Measurements from ENCODE around the gene MYO19. TPM values are rescaled to one million over a fixed set of nuclear protein-coding genes. Genes with fewer than 3 reads are reported as not detected.

The MYO19 gene
- polyA plus RNA-seq, 1 experiment = 23.1 TPM

- ChIA-PET CTCF (no interaction called here), POLR2A (no interaction called here)
- Histone ChIP-seq H3K27ac (ENCODE audit: low read depth, low read length) (no peak overlapping the region), H3K9me3 (ENCODE audit: control insufficient read depth, insufficient read depth, low read length) (no peaks in the 10 kb centered on the region), H3K4me3 (ENCODE audit: low read depth, low read length) (no peak overlapping the region), H3K27me3 (ENCODE audit: control insufficient read depth, insufficient read depth, low read length) (no peaks in the 10 kb centered on the region)
- DNase-seq (ENCODE audit: low read depth, low spot score) = no peak
- no peak for TF ChIP-seq CTCF (IDR thresholded peaks at IDR 0.05; ENCODE audit: low read depth, low read length)
Measured at GRCh38 chr17:36506831-36507230, 27.8 kb downstream of the MYO19 start.

GRCh38 chr17:36506249-36506826, 28.3 kb downstream of the MYO19 start:
- H3K27ac ChIP-seq (ENCODE audit: low read depth, low read length) = no peak overlapping the region
- no peaks in the 10 kb centered on the region for H3K27me3 ChIP-seq (ENCODE audit: control insufficient read depth, insufficient read depth, low read length)
- DNase-seq (ENCODE audit: low read depth, low spot score) = no peak
- POLR2A ChIA-PET = no interaction called here
- no peaks in the 10 kb centered on the region for H3K9me3 ChIP-seq (ENCODE audit: control insufficient read depth, insufficient read depth, low read length)
- CTCF ChIA-PET = no interaction called here
- no peak for TF ChIP-seq CTCF (IDR thresholded peaks at IDR 0.05; ENCODE audit: low read depth, low read length)
- no peak overlapping the region for H3K4me3 ChIP-seq (ENCODE audit: low read depth, low read length)

- POLR2A ChIA-PET = no interaction called here
- Histone ChIP-seq H3K9me3 (ENCODE audit: control insufficient read depth, insufficient read depth, low read length) (no peaks in the 10 kb centered on the region), H3K27me3 (ENCODE audit: control insufficient read depth, insufficient read depth, low read length) (no peaks in the 10 kb centered on the region), H3K27ac (ENCODE audit: low read depth, low read length) (no peak overlapping the region), H3K4me3 (ENCODE audit: low read depth, low read length) (no peak overlapping the region)
- CTCF ChIA-PET = interaction anchor here (1.2 kb wide), 1 partner anchor 20 kb away, joined by 3 read pairs; no protein-coding TSS in a partner anchor
- no peak for DNase-seq (ENCODE audit: low read depth, low spot score)
- TF ChIP-seq CTCF (IDR thresholded peaks at IDR 0.05; ENCODE audit: low read depth, low read length) = no peak
Measured at GRCh38 chr17:36505171-36505570, 29.5 kb downstream of the MYO19 start.

- ChIA-PET CTCF (interaction anchor here (1.2 kb wide), 1 partner anchor 19 kb away, joined by 3 read pairs; no protein-coding TSS in a partner anchor), POLR2A (no interaction called here)
- no peak for TF ChIP-seq CTCF (IDR thresholded peaks at IDR 0.05; ENCODE audit: low read depth, low read length)
Measured at GRCh38 chr17:36504156-36504545, 30.5 kb downstream of the MYO19 start.

GRCh38 chr17:36503456-36504155, 31.1 kb downstream of the MYO19 start:
- ChIA-PET CTCF (no interaction called here), POLR2A (no interaction called here)

More at GRCh38 chr17:36504156-36504545, 30.5 kb downstream of the MYO19 start:
- Histone ChIP-seq H3K27ac (ENCODE audit: low read depth, low read length) (no peak overlapping the region), H3K27me3 (ENCODE audit: control insufficient read depth, insufficient read depth, low read length) (no peaks in the 10 kb centered on the region), H3K4me3 (ENCODE audit: low read depth, low read length) (no peak overlapping the region), H3K9me3 (ENCODE audit: control insufficient read depth, insufficient read depth, low read length) (no peaks in the 10 kb centered on the region)
- DNase-seq (ENCODE audit: low read depth, low spot score) = no peak

More at GRCh38 chr17:36503456-36504155, 31.1 kb downstream of the MYO19 start:
- Histone ChIP-seq H3K9me3 (ENCODE audit: control insufficient read depth, insufficient read depth, low read length) (no peaks in the 10 kb centered on the region), H3K4me3 (ENCODE audit: low read depth, low read length) (no peak overlapping the region), H3K27ac (ENCODE audit: low read depth, low read length) (no peak overlapping the region), H3K27me3 (ENCODE audit: control insufficient read depth, insufficient read depth, low read length) (no peaks in the 10 kb centered on the region)
- TF ChIP-seq CTCF (IDR thresholded peaks at IDR 0.05; ENCODE audit: low read depth, low read length) = no peak
- DNase-seq (ENCODE audit: low read depth, low spot score) = no peak

Data from AG04450 (cell line).